ENCODE results near the gene ASB10. TPM values are rescaled to one million over a fixed set of nuclear protein-coding genes. Genes with fewer than 3 reads are reported as not detected.

Gene ASB10
- total and polyA plus RNA-seq, 2 of the 8 experiments (the other 6 are each of a cell fraction or from before 2014, with no cell fraction given): not detected

DNA sequence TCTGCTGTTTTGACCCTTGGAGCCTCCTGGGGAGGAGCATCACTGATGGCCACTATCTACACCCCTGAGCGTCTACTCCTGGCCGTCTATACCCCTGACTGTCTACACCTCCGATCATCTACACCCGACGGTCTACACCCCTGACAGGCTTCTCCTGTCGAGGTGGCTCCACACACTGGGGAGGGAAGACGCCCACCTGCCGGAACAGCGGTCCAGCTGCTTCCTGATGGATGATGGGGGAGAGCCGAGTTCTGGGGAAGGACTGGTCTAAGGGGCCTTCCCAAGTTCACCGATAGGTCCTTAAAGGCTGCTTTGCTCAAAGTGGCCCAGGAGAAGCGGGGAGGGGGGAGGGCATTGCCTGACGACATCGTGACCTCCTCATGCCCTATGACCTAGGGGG, 58.9 kb downstream of the ASB10 start (continued):
- TF ChIP-seq NANOG (IDR thresholded peaks at IDR 0.05; ENCODE audit: insufficient read depth, low read depth, low read length, poor library complexity, severe bottlenecking) (no peak), GTF2F1 (IDR thresholded peaks at IDR 0.05; ENCODE audit: borderline replicate concordance, low read depth, low read length) (no peak), EGR1 (IDR thresholded peaks at IDR 0.05; ENCODE audit: borderline replicate concordance, low read depth, low read length) (no peak), SUZ12 (IDR thresholded peaks at IDR 0.05; ENCODE audit: low read length) (no peak), KDM5A (IDR thresholded peaks at IDR 0.05; ENCODE audit: low read length) (no peak), JUND (IDR thresholded peaks at IDR 0.05; ENCODE audit: low read length) (no peak), SIX5 (IDR thresholded peaks at IDR 0.05; ENCODE audit: low read depth, low read length) (no peak), POLR2AphosphoS5 (IDR thresholded peaks at IDR 0.05; ENCODE audit: low read depth, low read length) (no peak)
